Renal cortical epithelial cell (primary cell): ENCODE data around the gene TMC3. TPM values are rescaled to one million over a fixed set of nuclear protein-coding genes. Genes with fewer than 3 reads are reported as not detected.

Source experiments
- DNase-seq: peaks from one replicate; pipeline ENCODE4 v3.0.0-alpha.2; 2011; ENCODE audit warnings: low read depth
- total RNA-seq: library from RNA; depleted of rRNA; stranded (reverse); fragments of >200 nt; gene quantifications from 2 replicates; pipeline ENCODE4 v1.2.3, GENCODE V29; 2014

The TMC3 gene
- total RNA-seq, 1 donor from 2014 or later = not detected

DNA sequence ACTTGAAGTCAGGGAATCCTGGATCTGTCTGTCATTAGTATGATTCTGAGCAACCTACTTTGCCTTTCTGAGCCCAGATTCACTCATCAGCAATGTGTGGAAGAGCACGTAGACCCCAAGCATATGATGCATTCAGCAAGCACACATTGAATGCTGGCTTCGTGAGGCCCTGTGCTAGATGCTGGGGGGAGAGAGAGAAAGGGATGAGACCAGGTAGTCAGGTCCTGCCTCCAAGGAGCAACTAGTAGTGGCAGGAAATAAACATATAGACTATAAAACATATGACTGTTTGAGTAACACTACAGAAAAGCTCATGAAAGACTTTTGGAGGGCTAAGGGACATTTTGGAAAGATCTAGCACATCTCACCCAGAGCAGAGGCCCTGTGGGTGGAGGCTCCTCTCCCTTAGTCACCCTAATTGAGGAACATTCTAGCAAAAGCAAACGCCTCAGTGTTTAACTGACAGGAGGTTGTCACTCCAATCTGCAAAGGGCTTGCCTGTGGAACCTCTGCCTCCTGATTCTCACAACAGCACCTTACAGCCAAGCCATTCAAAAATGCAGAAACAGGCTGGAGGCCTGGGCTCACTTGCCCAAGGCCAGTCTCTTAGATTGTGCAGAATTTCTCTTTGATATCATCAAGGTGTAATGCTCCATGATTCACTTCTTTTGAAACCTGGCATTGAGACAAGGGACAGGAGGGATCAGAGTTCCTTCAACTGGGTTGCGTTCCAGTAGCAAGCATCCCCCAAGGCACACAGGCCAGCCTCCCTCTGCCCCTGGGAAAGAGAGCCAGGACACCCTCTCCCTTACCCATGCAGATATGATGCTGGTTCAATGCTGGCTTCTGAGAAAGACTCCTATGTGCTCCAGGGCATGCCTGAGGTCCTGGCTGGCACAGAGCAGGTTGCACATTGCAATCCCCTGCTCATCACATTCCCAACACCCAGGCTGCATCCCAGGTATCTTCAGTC is 76.1 kb downstream of the TMC3 start:
- no peak for DNase-seq

DNA sequence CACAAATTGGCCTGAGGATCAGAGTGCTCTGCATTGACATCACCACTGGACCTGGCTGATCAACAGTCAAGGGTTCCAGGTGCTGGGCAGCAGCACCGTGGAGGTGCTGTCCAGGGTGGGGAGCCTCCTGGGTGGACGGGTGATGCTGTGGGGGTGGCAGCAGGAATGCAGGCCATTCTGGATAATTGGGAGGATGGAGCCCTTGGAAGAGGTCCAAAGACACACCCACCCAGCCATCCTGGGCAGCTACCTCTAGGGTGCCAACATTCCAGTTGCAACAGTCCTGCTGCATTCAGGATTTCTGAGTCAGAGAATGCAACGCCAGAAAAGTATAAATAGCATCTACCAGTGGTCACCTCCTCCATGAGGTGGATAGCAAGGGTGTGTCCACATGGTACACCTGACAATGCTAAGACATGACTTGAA is 76.9 kb downstream of the TMC3 start:
- DNase-seq = peak; percentile 85

DNA sequence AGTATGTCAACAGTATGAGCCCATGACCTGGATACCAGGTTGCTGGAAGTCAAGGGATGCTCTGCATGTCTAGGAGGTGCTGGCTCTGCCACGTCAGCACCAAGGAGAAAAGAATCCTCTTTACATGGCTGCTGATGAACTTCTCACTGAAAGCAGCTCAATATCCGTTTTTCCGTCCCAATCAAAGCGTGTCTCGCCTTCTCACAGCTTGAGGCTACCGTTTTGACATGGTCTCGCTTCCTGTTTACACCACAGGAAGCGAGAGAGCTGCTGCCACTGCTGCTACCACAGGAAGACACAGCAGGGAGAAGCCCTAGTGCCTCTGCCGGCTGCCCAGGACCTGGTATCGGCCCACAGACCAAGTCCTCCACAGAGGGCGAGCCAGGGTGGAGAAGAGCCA is 77.3 kb downstream of the TMC3 start:
- no peak for DNase-seq

DNA sequence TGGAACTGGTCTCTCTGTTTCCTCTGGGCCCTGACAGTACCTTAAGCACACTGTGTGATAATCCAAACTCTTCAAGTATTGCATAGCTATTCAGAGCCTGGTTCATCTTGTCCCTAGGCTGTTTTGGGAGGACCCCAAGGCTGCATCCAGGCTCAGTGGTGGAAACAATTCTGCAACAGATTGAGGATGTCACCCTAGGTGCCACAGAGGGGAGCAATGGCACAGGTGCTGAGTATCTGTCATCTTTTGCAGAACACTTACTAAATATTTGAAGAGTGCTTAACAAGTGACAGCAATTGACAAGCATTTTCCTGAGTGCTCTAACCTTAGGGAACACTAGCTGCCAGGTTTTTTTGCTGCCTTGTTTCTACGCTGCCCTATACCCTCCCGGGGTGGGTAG is 77.8 kb downstream of the TMC3 start:
- DNase-seq = no peak

DNA sequence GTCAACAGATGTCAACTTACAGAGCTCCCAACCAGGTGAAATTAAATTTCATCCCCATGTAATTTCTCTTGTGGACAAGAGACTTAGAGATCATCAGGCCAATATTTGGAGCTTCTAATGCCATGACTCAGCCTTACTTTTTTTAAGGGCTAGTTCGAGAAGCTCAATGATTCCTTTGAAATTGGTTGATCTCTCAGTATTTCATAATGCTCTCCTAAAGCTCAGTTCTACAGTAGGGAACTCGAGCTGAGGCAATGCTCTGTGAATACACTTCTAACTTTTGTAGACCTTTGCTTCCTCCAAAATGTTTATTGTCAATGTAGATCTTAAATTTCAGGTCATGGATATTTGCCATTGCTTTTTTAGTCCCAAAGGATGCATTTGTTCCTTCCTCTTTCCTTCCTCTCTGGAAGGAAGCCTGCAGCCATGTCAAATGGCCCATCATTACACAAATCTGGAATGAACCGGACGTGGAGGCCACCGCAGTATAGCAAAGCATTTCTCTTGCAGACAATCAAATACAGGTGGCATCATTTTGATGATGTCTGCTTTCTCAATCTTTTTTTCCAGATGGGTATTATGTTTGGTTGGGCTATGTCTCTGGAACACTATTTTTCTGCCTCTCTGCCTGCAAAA is 78.4 kb downstream of the TMC3 start:
- no peak for DNase-seq

DNA sequence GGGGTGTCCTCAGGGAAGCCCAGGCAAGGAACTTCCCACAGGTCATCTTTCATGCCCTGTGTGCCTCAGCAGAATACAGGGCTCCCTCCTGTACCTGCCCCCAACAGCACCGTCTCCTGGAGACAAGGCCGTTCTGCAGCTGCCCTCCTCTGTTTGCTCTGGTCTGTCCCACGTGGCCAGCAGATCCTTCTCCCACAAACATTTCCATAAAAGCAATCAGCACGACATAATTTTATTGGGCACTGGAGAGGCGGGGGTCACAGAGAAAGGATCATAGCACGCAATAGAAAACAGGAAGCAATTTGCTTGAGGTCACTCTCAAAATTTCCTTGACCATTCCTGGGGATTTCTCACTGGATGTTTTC is 79.5 kb downstream of the TMC3 start:
- no peak for DNase-seq

DNA sequence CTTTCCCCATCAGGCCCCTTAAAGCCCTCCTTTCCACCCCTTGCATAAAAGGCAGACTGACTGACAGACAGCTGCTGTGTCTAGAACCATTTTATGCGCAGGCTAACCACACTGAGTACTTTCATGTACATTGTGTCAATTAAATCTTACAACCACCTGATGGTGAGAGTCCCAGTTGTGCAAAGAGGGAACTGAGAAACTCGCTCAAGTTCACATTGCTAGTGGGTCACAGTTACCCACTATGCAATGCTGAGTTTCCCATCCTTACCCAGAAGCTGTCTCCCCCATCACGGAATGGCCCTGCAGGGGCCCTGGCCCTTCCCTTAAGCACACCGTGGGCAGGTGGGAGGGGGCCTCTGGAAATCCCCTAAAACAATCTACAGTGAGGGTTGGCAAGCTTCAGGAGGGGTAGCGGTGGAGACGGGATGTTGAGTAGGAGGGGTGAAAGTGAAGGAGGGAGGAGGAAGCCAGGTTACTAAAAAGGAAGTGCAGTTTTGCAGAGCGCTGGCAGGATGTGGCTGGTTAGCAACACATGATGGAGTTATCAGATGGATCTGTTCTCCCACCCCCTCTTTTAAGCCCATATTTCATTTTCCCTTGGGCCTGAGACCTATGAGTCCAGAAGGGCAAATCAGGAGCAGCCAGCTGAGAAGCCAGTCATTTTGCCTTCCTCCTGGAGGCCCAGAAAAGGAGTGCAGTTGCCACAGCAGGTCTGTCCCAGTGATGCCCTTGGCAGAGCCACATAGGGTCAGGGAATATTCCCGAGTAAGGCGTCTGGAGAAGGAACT is 80.1 kb downstream of the TMC3 start:
- DNase-seq = no peak

DNA sequence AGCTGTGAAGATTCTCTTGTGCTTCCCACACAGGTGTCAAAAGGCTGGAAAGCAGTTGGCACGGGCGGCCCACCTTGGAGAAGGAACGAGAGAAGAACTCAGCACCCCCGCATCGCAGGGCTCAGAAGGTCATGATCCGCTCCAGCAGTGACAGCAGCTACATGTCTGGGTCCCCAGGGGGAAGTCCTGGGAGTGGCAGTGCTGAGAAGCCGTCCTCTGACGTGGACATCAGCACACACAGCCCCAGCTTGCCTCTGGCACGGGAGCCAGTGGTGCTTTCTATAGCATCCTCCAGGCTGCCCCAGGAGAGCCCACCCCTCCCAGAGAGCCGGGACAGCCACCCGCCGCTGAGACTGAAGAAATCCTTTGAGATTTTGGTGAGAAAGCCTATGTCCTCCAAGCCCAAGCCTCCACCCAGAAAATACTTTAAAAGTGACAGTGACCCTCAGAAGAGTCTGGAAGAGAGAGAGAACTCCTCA is 81.5 kb downstream of the TMC3 start:
- no peak for DNase-seq

DNA sequence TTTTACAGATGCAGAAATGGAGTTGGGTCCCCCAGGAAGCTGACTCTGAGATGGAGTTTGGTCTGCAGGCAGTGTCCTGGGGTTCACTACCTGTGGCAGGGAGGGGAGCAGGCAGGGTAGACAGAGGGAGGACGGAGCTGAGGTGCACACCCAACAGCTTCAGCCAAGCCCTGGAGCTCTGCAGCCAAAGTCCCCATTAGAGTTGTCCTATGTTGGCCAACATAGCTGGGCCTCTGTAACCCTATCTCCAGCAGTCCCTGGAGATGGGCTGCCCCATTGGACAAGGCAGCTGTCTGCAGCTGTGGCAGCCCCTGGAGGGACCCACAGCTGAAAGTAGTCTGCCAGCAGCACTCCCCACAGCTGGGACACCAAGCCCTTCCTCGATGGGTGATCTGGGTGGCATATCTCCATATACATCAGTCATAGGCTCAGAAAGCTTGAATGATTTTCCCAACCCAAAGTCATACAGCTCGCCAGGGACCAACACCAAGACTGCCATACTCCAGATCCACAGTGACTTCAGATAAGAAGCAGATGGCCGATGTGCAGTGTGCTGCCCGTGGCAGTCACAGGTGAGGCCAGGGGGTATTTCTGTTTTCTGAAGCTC is 82.0 kb downstream of the TMC3 start:
- DNase-seq = no peak

DNA sequence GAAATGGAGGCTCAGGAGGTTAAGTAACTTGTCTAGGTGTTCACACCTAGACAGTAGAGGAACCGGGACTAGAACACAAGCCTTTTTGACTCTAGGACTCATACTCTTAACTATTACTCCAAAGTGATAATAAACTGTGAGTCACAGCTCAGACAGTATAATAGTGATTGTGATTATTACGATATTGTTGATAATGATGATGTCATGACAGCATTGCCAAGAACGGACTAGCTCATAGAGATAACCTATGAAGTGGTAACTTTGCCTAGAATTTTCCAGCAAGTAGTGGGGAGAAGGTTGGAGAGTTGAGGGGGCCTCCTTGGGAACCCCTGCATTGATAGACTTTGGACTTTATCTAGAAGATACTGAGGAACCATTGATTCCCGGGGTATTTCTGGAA is 84.1 kb downstream of the TMC3 start:
- no peak for DNase-seq

DNA sequence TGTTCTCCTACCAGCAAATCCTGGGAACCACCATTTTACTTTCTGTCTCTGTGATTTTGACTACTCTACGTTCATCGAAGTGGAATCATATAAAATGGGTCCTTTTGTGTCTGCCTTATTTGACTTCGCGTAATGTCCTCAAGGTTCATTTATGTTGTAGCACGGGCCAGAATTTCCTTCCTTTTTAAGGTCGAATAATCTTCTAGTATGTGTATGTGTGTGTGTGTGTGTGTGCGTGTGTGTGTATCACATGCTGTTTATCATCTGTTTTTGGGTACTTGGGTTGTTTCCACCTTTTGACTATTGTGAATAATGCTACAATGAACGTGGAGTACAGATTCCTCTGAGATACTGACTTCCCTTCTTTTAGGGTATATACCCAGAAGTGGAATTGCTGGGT is 85.4 kb downstream of the TMC3 start:
- no peak for DNase-seq

DNA sequence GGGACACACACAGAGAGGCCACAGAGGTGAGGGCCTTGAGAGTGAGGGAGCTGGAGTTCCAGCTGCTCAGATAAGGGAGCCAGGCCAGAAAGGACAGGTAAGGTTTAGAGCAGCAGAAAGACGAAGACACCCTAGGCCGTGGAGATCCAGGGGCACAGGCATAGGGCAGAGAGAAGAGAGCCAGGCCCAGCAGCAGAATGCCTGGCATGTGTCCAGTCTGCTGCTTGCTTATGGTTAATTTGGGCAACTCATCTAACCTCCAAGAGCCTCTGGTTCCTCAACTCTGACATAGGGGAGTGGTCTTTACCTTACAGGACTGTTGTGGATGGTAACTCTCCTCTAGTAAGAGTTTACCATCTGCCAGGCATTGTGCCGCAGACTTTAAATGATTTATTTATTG is 86.0 kb downstream of the TMC3 start:
- DNase-seq = no peak

DNA sequence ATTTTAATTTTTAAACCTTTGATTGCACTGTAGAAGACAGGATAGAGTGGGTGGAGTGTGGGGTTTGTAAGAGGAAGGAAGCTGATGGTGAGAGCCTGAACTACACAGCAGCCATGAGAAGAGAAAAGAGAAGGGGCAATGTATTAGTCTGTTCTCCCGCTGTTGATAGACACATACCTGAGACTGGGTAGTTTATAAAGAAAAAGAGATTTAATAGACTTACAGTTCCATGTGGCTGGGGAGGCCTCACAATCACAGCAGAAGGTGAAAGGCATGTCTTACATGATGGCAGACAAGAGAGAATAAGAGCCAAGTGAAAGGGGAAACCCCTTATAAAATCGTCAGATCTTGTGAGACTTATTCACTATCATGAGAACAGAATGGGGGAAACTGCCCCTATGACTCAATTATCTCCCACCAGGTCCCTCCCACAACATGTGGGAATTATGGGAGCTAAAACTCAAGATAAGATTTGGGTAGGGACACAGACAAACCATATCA is 87.3 kb downstream of the TMC3 start:
- DNase-seq = no peak

DNA sequence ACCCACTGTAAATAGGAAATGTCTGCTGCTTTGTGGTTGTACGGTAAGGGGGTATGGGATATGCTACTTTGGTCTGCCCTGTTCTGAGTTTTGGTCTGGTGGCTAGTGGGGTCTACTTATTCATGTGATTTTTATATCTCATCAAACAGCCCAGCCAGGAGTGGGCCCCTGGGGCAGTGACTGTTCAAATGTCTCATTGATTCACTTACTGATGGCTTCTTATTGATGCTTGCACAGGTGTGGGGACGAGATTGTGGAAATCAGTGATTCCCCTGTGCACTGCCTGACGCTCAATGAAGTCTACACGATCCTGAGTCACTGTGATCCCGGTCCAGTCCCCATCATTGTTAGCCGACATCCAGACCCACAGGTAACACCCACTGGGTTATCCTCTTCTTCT is 88.6 kb downstream of the TMC3 start:
- no peak for DNase-seq

DNA sequence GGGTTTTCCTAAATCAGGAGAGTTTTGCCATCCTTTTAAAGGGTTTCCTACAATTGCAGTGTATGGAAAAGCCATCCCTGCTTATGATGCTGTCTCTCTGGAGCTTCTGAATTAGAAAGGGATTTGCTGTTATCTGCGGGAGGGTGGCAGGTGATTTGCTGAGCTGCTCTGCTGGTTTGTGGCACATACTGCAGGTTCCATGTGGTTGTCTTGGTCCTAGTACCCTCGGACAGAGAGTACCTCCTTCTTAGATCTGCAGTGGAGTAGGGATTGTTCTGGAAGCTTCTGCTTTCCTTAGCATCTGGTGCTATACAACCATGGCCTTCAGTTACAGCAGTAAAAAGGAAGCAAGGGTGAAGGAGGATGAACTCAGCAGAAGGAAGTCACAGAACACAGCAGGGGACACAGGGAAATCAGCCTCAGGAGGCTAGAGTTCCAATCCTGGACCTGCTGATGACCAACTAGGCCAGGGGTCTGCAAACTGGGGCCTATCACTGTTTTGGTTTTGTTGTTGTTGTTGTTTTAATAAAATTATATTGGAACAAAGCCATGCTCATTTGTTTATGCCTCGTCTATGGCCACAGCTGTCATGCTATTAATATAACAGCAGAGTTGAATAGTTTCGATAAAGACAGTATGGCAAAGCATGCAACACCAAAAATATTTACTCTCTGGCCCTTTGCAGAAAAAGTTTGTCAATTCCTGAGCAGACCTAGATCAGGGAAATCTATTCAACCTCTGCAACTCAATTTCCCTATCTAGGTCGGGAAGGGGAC is 89.6 kb downstream of the TMC3 start:
- no peak for DNase-seq

DNA sequence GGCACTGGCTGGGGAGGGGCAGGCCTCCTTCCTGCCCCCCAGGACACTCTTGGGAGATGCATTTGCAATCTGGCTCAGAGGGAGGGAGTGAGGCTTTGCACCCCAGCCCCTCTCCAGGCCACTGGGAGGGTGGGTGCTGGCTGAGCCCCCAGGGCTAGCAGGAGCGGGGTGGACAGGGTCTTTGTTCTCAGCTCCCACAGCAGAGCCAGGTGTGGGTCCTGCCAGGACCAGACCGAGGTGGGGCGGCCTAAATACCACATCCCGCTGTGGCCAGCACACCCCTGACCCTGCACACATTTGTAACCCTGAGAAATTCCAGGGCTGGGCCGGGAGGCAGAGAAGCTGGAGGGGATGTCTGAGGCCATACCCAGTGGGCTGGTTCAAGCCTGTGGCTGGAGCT is 91.1 kb downstream of the TMC3 start:
- no peak for DNase-seq

DNA sequence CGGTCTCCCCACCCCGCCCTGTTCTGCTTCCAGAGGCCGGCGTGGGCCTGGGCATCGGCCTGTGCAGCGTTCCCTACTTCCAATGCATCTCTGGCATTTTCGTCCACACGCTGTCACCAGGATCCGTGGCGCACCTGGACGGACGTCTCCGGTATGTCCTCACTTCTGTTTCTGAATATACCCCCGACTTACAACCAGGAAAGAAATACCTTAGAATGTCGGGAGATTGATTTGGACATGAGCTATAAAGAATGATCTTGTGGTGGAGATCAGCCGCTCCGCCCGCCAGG is 91.5 kb downstream of the TMC3 start:
- DNase-seq = no peak

DNA sequence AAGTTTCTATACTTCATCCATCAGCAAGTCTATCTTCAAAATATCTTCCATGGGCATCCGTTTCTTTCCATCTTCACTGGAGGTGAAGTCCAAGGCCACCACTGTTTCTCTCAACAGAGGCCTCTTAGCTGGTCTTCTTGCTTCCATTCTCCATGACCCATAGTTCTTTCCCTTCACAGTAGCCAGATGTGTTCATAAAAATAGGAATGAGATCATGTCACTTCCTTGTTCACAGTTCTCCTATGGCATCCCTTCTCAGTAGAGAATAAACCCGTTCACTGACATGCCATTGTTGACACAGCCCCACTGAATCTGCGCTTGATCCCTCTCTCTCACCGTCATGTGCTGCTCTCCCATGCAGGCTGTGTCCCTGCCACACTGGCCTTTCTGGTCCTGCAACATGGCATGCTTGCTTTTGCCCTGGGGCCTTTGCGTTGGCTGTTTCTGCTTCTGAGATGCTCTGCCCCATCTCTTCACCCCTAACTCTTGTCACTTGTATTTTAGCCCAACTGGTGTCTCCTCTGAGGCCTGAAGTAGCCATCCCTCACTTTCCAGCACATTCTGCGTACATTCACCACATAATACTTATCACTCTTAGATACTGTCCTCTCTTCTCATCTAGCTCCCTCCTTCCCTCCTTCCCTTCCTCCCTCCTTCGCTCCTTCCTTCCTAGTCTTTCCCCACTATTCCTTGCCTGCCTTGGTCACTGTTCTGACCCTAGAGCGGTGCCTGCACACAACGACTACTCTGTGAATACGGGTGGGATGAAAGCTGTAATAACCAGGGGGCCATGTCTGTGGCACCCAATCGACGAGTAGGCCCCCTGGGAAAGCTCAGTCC is 92.0 kb downstream of the TMC3 start:
- no peak for DNase-seq

DNA sequence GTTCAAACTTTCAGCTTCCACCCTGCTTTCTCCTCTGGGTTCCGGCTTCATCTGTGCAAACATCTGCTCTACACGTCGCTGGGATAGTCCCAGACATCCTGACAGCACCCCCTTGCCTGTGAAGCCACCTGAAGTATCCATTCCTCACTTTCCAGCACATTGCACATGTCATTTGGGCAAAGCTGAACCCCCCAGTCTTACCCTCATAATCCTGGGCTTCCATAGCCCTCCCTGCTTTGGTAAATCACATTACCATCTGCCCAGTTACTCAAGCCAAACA is 92.6 kb downstream of the TMC3 start:
- DNase-seq = no peak
